ENCODE measurements around the gene EZH1. TPM values are rescaled to one million over a fixed set of nuclear protein-coding genes. Genes with fewer than 3 reads are reported as not detected.

Gene EZH1
- polyA plus RNA-seq, 1 experiment = 30.4 TPM

- TF ChIP-seq, protein P1, sequence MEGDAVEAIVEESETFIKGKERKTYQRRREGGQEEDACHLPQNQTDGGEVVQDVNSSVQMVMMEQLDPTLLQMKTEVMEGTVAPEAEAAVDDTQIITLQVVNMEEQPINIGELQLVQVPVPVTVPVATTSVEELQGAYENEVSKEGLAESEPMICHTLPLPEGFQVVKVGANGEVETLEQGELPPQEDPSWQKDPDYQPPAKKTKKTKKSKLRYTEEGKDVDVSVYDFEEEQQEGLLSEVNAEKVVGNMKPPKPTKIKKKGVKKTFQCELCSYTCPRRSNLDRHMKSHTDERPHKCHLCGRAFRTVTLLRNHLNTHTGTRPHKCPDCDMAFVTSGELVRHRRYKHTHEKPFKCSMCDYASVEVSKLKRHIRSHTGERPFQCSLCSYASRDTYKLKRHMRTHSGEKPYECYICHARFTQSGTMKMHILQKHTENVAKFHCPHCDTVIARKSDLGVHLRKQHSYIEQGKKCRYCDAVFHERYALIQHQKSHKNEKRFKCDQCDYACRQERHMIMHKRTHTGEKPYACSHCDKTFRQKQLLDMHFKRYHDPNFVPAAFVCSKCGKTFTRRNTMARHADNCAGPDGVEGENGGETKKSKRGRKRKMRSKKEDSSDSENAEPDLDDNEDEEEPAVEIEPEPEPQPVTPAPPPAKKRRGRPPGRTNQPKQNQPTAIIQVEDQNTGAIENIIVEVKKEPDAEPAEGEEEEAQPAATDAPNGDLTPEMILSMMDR (IDR thresholded peaks at IDR 0.05; ENCODE audit: insufficient read depth, low read depth, low read length) = no peak
- Histone ChIP-seq H3K4me3 (ENCODE audit: low read depth, low read length) (no peak overlapping the region), H3K36me3 (ENCODE audit: control insufficient read depth, insufficient read depth, low read length) (peaks cover 43% of the 10 kb centered on the region), H3K27me3 (ENCODE audit: control insufficient read depth, insufficient read depth, low read length) (no peaks in the 10 kb centered on the region)
- CTCF ChIA-PET = interaction anchor here (1.7 kb wide), 1 partner anchor 57 kb away, joined by 6 read pairs; no protein-coding TSS in a partner anchor
- POLR2A ChIA-PET = no interaction called here
- no peak for DNase-seq (ENCODE audit: low read depth)
These were observed 38.1 kb downstream of the EZH1 start for GRCh38 chr17:42706732-42707131.

DNA sequence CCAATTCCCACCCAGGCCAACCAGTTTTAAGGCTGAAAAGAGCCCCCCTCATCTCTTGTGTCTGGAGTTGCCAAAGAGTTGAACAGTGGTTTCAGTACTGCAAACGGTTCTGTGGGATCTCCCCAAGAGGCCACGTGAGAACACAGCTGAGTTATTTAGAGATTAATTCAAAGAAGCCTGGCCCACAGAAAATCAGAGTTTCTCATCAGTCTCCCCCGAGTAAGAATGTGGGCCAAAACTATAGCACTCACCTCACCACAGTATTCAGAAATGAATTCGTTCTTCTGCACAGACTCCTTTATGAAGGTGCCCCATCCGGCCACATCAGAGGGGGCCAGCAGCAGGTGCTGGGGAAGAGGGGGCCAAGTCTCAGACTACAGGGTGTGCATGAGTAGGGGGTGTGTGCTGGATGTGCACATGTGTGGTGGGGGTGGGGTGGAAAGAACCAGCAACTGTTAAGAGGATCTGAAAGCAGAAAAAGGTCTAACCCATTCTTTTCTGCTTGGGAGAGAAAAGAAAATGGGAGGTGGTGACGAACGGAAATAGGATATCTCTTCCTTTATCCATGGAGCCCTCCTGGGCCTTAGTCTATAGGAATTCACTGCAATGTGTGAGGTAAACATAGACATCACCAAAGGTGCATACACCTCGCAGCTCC, 39.9 kb downstream of the EZH1 start:
- DNase-seq (ENCODE audit: low read depth) = no peak
- peaks cover 40% of the 10 kb centered on the region for H3K36me3 ChIP-seq (ENCODE audit: control insufficient read depth, insufficient read depth, low read length)
- H3K27me3 ChIP-seq (ENCODE audit: control insufficient read depth, insufficient read depth, low read length) = no peaks in the 10 kb centered on the region
- ChIA-PET POLR2A (no interaction called here), CTCF (no interaction called here)
- H3K4me3 ChIP-seq (ENCODE audit: low read depth, low read length) = no peak overlapping the region
- TF ChIP-seq, protein P1 (IDR thresholded peaks at IDR 0.05; ENCODE audit: insufficient read depth, low read depth, low read length) = no peak

GRCh38 chr17:42704490-42704836, 40.4 kb downstream of the EZH1 start:
- TF ChIP-seq, protein P1 (IDR thresholded peaks at IDR 0.05; ENCODE audit: insufficient read depth, low read depth, low read length) = no peak
- POLR2A ChIA-PET = no interaction called here
- CTCF ChIA-PET = no interaction called here
- DNase-seq (ENCODE audit: low read depth) = no peak
- Histone ChIP-seq H3K27me3 (ENCODE audit: control insufficient read depth, insufficient read depth, low read length) (no peaks in the 10 kb centered on the region), H3K4me3 (ENCODE audit: low read depth, low read length) (no peak overlapping the region), H3K36me3 (ENCODE audit: control insufficient read depth, insufficient read depth, low read length) (peaks cover 37% of the 10 kb centered on the region)

- DNase-seq (ENCODE audit: low read depth) = no peak
- CTCF ChIA-PET = interaction anchor here (1.4 kb wide), 1 partner anchor 20 kb away, joined by 3 read pairs; the partner anchor contains the start of gene CNTNAP1
- peaks cover 31% of the 10 kb centered on the region for H3K36me3 ChIP-seq (ENCODE audit: control insufficient read depth, insufficient read depth, low read length)
These were observed 42.4 kb downstream of the EZH1 start for GRCh38 chr17:42702446-42702845.

DNA sequence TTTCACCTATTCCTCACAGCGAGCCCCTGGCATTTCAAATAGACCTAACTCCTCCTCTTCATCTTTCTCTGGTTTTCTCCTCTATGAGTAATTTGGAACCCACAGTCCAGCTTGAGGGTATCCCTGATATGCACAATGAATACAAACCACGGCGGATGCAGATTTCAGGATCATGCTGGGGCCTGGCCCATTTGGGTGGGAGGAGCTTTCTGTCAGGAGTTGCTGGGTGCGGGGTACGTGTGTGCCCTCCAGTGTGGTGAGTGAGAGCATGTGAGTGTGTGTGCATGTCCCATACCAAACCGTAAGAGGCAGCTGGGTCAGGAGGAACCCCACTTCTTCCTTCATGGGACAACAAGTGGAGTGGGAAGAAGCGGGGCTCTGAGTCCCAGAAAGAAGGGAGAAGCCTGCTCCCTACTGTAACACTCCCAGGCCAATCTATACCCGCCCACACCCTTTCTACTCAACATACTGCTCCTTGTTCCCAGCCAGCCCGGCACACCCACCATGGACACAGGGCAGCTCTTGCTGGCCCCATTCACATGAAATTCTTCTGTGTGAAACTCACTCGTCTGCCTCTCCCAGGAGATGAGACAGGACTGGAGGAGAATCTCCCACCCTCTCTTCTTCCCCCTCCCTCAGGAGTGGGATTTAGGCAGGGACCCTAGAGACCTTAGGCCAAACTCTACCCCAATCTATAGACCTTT, 44.1 kb downstream of the EZH1 start:
- CTCF ChIA-PET = interaction anchor here (1.4 to 1.6 kb wide), 2 partner anchors 18 to 21 kb away, joined by 3 to 4 read pairs; partner anchors contain the start of gene CNTNAP1
- POLR2A ChIA-PET = no interaction called here
- DNase-seq (ENCODE audit: low read depth) = no peak
- Histone ChIP-seq H3K36me3 (ENCODE audit: control insufficient read depth, insufficient read depth, low read length) (peaks cover 33% of the 10 kb centered on the region), H3K4me3 (ENCODE audit: low read depth, low read length) (no peak overlapping the region), H3K27me3 (ENCODE audit: control insufficient read depth, insufficient read depth, low read length) (no peaks in the 10 kb centered on the region)
- TF ChIP-seq, protein P1 (IDR thresholded peaks at IDR 0.05; ENCODE audit: insufficient read depth, low read depth, low read length) = no peak

More at GRCh38 chr17:42702446-42702845, 42.4 kb downstream of the EZH1 start:
- POLR2A ChIA-PET = no interaction called here
- Histone ChIP-seq H3K4me3 (ENCODE audit: low read depth, low read length) (no peak overlapping the region), H3K27me3 (ENCODE audit: control insufficient read depth, insufficient read depth, low read length) (no peaks in the 10 kb centered on the region)
- TF ChIP-seq, protein P1 (IDR thresholded peaks at IDR 0.05; ENCODE audit: insufficient read depth, low read depth, low read length) = no peak
